Lung microvascular endothelial cell (primary cell): ENCODE data around the gene KRT1. TPM values are rescaled to one million over a fixed set of nuclear protein-coding genes. Genes with fewer than 3 reads are reported as not detected.
"Not testable (repeated sequence)": the region's sequence is repeated elsewhere in the genome, so short reads cannot be mapped to it uniquely, and the experiment has no call there.

Experiments
- DNase-seq, 2 donors: peaks; one replicate each; pipeline versions ENCODE4 v3.0.0 to v3.0.0-alpha.2; 2010; ENCODE audit warnings: low read depth in 2 of 2
- total RNA-seq: library from RNA; depleted of rRNA; stranded (reverse); fragments of >200 nt; gene quantifications from 2 replicates; pipeline ENCODE4 v1.2.1, GENCODE V29; 2014

Gene KRT1
- total RNA-seq, 1 donor from 2014 or later: not detected

DNA sequence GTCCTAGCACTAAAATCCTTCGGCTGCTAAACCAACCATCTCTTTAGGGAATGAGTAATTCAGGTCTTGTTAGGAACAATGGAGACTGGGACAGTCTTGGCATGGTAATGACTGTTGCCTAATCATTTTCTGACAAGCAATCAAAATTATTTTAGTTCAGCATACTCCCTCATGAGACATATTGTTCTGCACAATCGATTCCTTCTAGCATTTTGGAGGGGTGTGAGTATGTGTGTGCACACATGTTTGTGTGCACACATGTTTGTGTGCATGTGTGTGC, 2.1 kb upstream of the KRT1 start:
- no peak for DNase-seq

DNA sequence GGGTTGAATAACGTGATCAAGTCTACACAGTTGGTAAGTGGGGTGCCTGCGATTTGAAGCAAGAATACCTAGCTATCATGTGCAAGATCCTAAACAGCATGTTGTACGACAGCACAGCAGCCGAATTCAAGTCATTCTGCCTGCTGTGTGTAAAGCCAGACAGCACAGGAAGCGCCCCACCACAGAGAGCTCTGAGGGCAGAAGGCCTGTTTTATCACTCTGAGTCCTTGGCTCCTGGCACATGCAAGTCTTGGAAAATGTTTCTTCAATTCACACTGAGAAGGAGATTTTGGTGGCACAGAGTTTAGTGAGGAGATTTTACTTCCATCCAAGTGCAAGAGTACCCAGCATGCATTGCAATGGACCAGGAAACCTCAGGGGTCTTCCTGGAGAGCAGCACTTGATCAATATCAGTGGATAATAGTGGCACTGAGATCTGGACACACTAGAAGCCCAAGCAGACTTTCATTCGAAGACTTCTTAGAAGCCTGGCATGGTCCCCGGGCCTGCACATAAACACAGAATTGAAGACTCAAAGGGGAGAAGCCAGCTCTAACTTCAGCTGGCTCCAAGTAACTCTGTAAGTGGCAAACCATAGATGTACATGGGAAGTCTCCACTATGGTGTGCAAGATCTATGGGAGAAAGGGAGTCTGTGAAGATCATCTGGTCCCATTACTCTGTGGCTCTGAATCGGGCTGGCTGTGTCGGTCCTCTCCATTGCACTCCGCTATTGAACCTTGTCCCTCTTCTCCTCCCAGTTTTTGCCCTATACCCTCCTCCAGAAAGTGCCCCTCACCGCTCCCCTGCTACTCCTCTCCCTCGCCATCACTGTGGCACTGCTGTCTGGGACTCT, 1.5 kb upstream of the KRT1 start:
- no peak for DNase-seq

DNA sequence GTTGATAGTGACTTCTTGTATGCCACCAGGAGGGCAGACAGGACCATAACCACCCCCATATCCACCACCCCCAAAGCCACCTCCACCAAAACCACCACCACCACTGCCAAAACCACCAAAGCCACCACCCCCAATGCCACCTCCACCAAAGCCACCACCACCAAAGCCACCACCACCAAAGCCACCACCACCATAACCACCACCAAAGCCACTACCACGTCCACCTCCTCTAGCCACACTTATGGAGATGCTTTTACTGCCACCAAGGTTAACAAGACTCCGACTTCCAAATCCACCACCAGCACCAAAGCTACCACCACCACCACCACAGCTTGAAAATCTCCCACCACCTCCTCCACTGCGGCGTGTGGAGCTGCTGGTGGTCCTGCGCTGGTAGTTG, 332 bp downstream of the KRT1 start:
- no peak for DNase-seq

DNA sequence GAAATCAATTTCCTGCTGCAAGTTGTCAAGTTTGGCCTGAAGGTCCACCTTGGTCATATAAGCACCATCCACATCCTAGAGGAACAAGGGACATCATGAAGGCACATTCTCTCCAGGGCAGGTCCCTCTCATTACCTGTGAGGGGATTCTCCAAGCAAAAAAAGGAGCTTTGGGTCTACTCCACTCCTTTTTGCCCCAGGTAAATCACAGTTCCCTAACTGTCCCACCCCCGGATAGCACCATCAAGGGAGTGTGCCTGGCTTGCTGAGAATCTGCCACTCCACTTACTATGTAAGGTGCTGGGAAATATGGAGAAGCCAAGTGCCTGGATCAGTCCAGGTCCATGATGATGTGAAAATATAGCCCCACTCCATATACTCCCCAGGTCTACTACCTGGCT, 2.5 kb downstream of the KRT1 start:
- no peak for DNase-seq

DNA sequence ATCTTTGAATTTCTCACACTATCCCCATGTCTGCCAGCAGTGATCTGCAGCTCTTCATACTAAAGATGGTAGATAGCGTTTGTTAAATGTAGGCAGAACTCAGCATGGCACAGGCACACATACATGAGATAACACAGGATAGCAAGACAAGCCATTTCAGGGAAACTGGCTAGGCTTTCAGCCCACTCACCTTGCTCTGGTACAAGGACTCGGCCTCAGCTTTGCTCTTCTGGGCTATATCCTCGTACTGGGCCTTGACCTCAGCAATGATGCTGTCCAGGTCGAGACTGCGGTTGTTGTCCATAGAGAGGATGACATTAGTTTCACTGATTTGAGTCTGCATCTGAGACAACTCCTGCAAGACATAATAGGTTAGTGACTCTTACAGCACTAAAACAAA, 3.1 kb downstream of the KRT1 start:
- no peak for DNase-seq

DNA sequence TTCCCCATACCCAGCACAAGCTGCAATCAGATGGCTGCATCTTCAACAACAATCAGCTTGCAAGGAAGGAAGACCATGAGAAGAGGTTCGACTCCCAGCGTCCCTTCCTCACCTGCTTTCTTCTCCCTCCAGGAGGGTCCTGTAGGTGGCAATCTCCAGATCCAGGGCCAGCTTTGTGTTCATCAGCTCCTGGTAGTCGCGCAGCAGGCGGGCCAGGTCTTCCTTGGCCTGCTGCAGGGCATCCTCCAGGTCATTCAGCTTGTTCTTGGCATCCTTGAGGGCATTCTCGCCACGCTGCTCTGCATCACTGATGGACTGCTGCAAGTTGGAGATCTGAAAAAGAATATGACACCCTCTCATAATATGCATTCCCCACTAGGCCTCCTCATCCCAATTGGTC, 4.0 kb downstream of the KRT1 start:
- DNase-seq: no peak

DNA sequence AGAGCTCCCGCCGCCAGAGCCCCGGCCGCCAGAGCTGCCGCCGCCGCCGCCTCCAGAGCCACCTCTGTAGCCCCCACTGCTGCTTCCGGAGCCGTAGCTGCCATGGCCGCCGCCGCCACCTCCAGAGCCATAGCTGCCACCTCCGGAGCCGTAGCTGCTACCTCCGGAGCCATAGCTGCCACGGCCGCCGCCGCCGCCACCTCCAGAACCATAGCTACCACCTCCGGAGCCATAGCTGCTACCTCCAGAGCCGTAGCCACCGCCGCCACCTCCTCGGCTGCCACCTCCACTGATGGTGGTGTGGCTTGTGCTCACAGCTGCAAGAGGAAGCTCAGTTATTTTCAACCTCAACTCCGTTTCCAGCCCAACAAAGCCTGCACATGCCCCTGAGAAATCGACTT, 4.9 kb downstream of the KRT1 start:
- no peak for DNase-seq

DNA sequence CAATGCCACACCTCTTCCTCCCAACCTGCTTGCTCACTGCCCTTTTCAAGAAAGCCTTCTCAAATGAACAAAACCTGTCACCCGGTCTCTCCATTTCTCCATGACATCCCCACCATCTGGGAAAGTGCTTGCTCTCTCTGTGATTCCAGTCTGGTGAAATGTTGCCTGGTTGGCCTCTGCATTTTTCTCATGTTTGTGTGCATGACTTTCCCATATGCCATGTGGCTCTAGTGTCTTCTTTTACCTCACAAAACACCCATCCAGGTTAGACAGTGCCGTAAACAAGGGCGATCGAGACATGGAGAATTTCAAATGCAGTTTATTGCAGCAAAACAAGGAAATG, 5.8 kb downstream of the KRT1 start:
- DNase-seq: no peak

DNA sequence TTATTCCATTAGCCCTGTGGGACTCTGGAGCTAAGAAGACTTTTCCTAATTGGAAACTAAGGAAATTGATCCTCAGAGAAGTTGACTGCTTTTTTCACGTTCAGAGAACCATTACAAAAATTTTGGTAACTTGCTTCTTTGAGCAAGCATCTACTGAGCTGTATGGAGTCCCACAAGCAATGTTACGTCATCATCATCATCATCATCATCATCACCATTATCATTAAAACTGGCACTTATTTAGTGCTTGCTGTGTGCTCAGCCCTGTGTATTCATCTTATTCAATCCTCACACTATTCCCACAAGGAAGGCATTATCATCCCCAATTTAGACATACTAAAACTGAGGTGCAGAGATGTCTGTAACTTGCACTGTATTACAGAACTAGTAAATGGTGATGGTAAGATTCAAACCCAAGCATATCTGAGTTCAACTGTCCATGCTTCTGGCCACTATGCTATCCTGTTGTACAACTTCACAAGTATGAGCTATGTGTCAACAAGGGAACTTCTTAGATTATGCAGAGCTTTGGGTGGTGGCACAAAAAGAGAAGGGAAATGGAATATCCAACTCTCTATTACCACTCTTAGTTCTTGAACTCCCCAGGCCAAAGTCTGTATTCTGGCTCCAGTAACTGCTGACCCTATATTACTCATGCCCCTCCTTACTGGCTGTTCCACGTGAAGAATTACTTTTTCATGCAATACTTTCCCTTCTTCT, 6.3 kb downstream of the KRT1 start:
- no peak for DNase-seq

DNA sequence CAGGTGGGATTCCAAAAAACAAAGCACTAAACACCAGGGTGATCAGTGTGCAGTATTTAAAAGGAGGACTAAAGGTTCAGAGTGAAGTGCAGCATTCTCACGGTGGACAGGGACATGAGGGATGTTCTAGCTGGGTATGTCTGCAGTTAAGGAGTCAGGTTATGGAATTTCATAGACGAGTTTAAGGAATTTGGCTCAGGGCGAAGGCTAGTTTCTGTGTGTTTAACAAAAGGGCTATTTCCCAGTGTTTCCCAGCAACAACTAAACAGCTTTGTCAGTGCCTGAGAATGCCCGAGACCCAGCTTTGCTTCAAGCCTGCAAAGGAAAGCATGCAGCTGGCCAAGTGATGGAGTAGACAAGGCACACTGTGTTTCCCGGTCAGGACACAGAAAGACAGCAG, 7.0 kb downstream of the KRT1 start:
- DNase-seq: no peak

DNA sequence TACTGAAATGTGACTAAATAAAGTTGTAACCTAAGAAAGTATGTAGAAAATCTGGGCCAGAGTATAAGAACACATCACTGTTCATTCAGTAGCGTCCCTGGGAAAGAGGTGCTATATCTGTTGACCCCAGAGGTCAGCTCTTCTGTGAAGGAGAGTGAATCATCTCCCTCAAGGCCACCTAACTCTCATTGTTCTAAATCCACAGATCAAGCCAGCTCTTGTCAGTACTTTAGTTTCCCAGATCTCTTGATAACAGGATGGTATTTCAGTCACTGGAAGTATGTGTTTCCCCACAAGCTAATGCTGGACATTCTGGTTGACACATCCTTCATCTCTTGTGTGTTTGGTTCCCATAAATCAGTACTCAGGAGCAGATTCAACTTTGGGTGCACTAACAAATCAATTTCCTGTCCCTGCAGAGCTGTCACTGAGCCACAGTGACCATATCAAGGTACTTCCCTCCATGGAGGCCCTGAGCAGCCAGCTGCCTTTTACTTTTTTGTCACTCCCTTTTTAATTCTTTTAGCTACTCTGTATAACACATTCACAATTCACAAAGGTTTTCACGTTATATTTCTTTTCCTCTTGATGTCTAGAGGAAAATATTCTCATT, 7.8 kb downstream of the KRT1 start:
- DNase-seq: peak in 1 of 2 donors; percentile 13

DNA sequence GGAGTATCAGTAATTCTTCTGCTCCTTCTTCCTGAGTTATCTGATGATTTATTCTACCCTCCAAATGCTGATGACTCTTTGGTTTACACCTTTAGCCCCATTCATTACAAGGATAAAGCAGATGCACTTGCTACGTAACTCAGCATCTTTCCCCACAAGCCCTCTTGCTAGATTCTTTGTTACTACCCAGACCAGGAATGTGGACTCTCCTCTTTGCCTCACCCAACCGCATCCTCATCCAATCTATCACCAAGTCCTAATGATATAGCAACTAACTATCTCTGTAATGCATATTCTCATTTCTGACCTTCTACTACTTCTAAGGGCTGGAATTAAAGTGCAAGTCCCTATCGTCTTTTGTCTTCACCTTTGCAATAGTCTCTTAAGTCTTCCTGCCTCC, 9.2 kb downstream of the KRT1 start:
- no peak for DNase-seq

DNA sequence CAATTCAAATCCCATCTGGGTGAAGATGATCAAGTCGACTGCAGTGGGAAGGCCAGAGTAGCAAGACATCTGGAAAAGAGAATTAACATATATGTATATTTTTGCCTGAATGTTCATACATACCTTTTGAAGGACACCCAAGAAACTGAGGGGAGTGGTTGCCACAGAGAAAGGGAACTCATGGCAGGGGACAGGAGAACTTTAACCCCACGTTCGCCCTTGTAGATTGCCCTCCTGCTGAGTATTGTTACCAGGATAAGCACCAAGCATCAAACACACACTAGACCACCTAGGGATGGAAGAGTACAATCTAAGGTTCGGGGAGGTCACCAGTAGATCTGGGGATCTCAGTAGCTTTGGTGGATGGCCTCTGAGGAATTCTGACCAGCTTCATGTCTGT, 9.7 kb downstream of the KRT1 start:
- no peak for DNase-seq

DNA sequence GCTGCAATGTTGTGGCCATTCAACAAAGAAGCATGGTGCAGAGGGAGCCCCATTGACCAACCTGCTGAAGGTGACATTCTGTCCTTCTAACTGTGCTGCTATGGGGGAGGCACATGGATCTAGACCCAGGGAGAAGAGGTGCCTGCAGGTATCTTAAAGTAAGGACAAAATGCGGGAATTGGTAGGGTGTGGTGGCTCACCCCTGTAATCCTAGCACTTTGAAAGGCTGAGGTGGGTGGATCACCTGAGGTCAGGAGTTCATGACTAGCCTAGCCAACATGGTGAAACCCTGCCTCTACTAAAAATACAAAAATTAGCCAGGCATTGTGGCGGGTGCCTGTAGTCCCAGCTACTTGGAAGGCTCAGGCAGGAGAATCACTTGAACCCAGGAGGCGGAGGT, 10.3 kb downstream of the KRT1 start:
- not testable (repeated sequence) for DNase-seq

DNA sequence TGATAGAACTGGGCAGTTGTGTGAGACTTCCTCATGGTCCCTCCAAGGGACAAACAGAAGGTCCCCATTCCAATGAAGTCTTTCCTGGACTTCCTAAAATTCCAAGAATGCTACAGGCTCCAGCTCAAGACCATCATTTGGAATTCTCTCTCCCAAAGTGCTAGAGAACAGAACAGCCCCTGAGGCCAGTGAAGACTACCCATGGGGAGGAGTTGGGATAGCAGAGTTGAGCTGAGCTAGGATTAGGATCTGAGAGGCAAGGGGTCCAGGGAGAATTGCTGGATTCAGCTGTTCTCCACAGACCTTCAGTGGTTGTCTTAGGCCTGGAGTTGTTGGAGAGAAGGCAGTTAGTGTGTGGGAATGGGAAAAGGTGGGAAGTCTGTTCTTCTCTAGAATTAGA, 10.8 kb downstream of the KRT1 start:
- no peak for DNase-seq

DNA sequence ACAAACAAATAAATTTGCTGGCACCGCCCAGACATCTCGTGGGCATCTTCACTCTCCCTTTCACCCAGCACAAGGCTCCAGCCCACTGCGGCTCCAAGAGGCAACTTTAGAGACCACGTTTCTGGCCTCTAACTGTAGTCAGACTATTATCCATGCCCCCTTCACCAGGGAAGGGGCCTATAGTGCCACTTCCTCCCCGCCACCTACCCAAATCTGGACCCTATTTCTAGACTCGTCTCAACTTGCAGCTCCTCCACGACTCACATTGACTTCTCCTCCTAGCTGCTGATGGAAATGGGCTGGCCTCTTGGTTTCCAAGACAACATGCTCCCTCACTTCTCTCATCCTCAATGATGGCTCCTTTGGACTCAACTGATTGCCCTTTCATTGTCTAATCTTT, 12.3 kb downstream of the KRT1 start:
- no peak for DNase-seq

DNA sequence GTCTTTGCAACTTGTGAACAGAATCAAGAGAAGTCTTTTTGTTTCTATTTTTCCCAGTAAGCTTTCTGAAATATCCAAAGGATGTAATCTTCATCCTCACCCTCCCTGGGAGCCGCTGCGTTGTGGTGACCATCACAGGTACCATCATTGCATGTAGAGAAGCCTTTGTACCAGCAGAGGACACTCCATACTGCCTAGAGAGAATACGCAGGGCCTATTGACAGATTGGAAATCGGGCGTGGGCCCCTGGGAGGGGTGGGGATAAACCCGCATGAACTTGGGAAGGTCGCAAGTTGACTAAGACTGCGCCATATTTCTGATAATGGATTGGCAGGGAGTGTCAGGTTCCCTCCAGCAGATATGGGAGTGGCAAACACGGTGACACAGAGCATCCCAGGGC, 12.7 kb downstream of the KRT1 start:
- no peak for DNase-seq

DNA sequence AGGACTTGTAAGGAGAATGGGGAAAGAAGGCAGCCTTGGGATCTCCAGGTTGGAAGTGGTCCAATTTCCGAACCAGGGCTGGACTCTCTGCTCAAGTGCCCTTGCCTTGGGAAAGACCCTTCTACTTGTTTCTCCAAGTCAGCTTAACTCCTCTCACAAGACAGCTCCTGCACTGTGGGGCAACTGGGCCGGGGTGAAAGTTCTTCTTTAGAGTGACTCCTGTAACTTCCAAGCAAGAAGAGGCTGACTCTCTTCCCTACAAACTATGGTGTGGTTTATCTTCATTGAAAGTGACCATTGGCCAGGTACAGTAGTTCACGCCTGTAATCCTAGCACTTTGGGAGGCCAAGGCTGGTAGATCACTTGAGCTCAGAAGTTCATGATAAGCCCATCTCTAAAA, 13.7 kb downstream of the KRT1 start:
- no peak for DNase-seq

DNA sequence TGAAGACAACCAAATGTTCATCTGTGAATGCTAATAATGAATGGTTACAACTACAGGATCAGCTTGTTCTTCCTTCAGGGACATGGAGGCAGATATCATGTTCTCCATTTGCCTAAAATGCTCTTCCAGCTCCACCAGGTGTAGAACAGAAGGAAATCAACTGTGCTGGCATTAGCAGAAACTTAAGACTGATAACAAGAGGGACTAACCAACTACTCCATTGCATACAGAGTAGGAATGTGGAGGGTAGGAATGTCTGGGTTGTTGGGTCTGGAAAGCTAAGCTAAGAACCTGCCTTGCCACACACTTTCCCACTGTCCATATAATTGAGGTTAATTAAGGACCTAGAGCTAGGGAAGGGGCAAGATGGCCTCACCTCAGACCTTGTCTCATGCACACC, 16.8 kb downstream of the KRT1 start:
- no peak for DNase-seq

DNA sequence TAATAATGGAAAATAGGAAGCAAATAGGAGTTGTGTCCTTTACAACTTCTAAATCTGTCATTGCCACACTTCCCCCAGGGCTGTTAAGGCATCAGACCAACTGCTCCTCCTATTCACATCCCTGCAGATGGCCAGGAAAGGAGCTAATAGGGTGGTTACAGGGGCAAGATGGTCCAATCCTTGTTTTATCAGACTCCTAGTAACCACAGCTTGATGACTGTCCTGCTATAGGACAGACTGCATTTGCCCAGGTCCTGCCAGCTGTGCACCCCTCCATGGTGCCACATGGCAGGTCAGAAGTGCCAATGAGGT, 17.3 kb downstream of the KRT1 start:
- no peak for DNase-seq

DNA sequence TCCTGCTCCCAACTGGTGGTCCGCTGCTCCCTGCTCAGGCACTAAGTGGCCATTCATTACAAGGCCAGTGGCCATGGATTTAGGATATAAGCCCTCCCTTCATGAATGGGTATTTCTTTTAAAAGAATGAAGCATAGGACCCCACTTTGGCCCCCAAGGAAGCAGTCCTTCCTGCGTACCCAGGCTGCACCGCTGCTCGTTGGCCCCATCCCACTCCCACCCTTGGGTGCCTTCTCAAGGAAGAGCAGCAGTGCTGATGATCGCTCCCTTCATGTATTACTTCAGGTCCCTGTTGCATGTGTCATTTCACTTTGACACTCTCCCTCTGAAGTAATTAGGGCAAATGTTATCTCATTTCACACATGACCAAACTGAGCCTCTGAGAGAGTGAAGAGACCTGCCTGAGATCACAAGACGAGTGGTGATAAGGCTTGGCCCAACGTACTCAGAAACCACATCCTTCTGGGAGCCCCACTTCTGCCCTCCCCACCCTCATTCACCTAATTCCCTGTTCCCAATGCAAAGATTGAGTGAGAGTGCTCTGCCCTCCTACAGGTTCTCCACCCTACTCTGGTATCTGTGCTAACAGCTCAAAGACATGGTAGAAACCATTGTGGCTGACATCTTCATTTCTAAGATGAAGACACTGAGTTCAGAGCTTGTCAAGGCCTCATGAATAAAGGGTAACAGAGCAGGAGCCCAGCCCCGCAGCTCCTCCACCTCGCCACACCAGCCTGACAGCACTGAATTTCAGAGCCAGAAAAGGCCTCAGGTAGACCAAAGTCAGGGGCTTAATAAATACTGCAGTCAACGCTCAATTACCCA, 17.9 kb downstream of the KRT1 start:
- DNase-seq: no peak

DNA sequence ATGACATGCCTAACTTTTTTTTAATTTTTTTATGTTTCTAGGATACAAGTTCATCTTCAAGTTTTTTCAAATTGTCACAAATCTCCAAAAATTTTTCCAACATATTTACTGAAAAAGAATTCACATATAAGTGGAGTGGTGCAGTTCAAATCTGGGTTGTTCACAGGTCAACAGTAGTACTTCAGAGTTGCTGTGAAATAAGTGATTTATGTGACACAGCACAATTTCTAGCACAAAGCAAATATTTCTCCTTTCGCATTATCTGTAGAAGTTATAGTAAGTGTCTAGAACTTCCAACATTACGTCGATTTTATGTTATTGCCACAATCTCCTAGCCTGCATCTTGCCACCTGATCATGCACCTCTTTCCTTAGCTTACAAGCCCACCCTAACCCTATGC, 18.5 kb downstream of the KRT1 start:
- DNase-seq: no peak
